Measurements from ENCODE around the gene TAAR5.

DNA sequence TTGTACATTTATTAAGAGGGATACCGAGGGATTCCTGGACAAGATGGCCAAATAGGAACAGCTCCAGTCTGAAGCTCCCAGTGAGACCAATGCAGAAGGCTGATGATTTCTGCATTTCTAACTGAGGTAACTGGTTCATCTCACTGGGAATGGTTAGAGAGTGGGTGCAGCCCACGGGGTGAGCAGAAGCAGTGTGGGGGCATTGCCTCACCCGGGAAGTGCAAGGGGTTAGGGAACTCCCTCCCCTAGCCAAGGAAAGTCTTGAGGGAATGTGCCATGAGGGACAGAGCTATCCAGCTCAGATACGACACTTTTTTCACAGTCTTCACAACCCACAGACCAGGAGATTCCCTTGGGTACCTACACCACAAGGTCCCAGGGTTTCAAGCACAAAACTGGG lies 45.3 kb upstream of the TAAR5 start:
- TF ChIP-seq CTCF (IDR thresholded peaks at IDR 0.05; ENCODE audit: extremely low read depth in 1 of 2, insufficient read depth in 1 of 2, low read depth in 1 of 2, low read length in 2 of 2), result no peak
- TF ChIP-seq POLR2A (IDR thresholded peaks at IDR 0.05; ENCODE audit: low read depth, low read length), result no peak
- TF ChIP-seq POLR2AphosphoS5 (IDR thresholded peaks at IDR 0.05; ENCODE audit: insufficient read depth, low read depth, low read length), result no peak
- no peak for TF ChIP-seq EZH2 (IDR thresholded peaks at IDR 0.05; ENCODE audit: borderline replicate concordance, low read depth, low read length, severe bottlenecking)
- no peak for TF ChIP-seq GATA2 (IDR thresholded peaks at IDR 0.05; ENCODE audit: insufficient read depth, insufficient read length, low read depth, low read length)

Measured in endothelial cell of umbilical vein (primary cell).